H9 (cell line): ENCODE data around the gene ATG4B. TPM values are rescaled to one million over a fixed set of nuclear protein-coding genes. Genes with fewer than 3 reads are reported as not detected.

Experiments used
- DNase-seq: peaks from one replicate; pipeline ENCODE4 v3.0.0-alpha.2; 2017
- H2AFZ ChIP-seq: one replicate; pipeline ENCODE4 v1.6.1; 2013; ENCODE audit warnings: mild to moderate bottlenecking, low read length, control low read depth, moderate library complexity
- H2AK5ac ChIP-seq: 2 replicates; pipeline ENCODE4 v1.6.1; 2013; ENCODE audit warnings: low read length, control low read depth, mixed read lengths; ENCODE audit not compliant: insufficient read length
- H2BK120ac ChIP-seq: one replicate; pipeline ENCODE4 v1.6.1; 2013; ENCODE audit warnings: low read depth, mild to moderate bottlenecking, low read length, control low read depth, inconsistent platforms; ENCODE audit not compliant: poor library complexity, severe bottlenecking
- H2BK12ac ChIP-seq: 2 replicates; pipeline ENCODE4 v1.6.1; 2013; ENCODE audit warnings: low read length, control low read depth, mixed read lengths, low read depth; ENCODE audit not compliant: insufficient read length
- H2BK15ac ChIP-seq: 2 replicates; pipeline ENCODE4 v1.6.1; 2013; ENCODE audit warnings: low read depth, low read length, control low read depth
- H2BK20ac ChIP-seq: one replicate; pipeline ENCODE4 v1.6.1; 2013; ENCODE audit warnings: low read depth, mild to moderate bottlenecking, low read length, control low read depth, inconsistent platforms; ENCODE audit not compliant: poor library complexity, severe bottlenecking
- H2BK5ac ChIP-seq: 2 replicates; pipeline ENCODE4 v1.6.1; 2013; ENCODE audit warnings: low read length, control low read depth, mixed read lengths; ENCODE audit not compliant: insufficient read length
- H3K14ac ChIP-seq: 2 replicates; pipeline ENCODE4 v1.6.1; 2013; ENCODE audit warnings: low read length, control low read depth; ENCODE audit not compliant: insufficient read depth
- H3K18ac ChIP-seq: 2 replicates; pipeline ENCODE4 v1.6.1; 2013; ENCODE audit warnings: low read depth, mild to moderate bottlenecking, mixed read lengths, low read length, control low read depth; ENCODE audit not compliant: insufficient read length
- H3K23ac ChIP-seq: 2 replicates; pipeline ENCODE4 v1.6.1; 2013; ENCODE audit warnings: low read length, control low read depth, mixed read lengths, low read depth; ENCODE audit not compliant: insufficient read length
- H3K23me2 ChIP-seq: 2 replicates; pipeline ENCODE4 v1.6.1; 2013; ENCODE audit warnings: low read depth, mild to moderate bottlenecking, mixed read lengths, low read length, control low read depth; ENCODE audit not compliant: insufficient read length, poor library complexity, severe bottlenecking
- H3K27ac ChIP-seq: 2 replicates; pipeline ENCODE4 v1.5.1; 2013; ENCODE audit warnings: low read length, control low read depth, mixed read lengths, low read depth; ENCODE audit not compliant: insufficient read length
- H3K27me3 ChIP-seq: 2 replicates; pipeline ENCODE4 v1.6.1; 2013; ENCODE audit warnings: low read length, control low read depth, inconsistent platforms; ENCODE audit not compliant: insufficient read depth
- H3K4ac ChIP-seq: 2 replicates; pipeline ENCODE4 v1.6.1; 2013; ENCODE audit warnings: low read depth, mild to moderate bottlenecking, control low read depth, inconsistent platforms, low read length, moderate library complexity
- H3K4me1 ChIP-seq: 2 replicates; pipeline ENCODE4 v1.6.1; 2013; ENCODE audit warnings: low read length, control low read depth, inconsistent platforms; ENCODE audit not compliant: insufficient read depth
- H3K4me2 ChIP-seq: 2 replicates; pipeline ENCODE4 v1.6.1; 2013; ENCODE audit warnings: low read length, control low read depth, mixed read lengths; ENCODE audit not compliant: insufficient read length, insufficient read depth
- H3K56ac ChIP-seq: 2 replicates; pipeline ENCODE4 v1.6.1; 2013; ENCODE audit warnings: low read depth, mild to moderate bottlenecking, mixed read lengths, low read length, control low read depth; ENCODE audit not compliant: insufficient read length
- H3K79me1 ChIP-seq: 2 replicates; pipeline ENCODE4 v1.6.1; 2013; ENCODE audit warnings: low read depth, mild to moderate bottlenecking, moderate library complexity, low read length, control low read depth, inconsistent platforms; ENCODE audit not compliant: insufficient read depth, poor library complexity, severe bottlenecking
- H3K79me2 ChIP-seq: 2 replicates; pipeline ENCODE4 v1.6.1; 2013; ENCODE audit warnings: low read length, control low read depth, inconsistent platforms; ENCODE audit not compliant: insufficient read depth
- H3K9ac ChIP-seq: 2 replicates; pipeline ENCODE4 v1.6.1; 2013; ENCODE audit warnings: low read length, control low read depth, mixed read lengths; ENCODE audit not compliant: insufficient read length; ENCODE audit errors: extremely low read depth
- H3K9me3 ChIP-seq: one replicate; pipeline ENCODE4 v1.6.1; 2013; ENCODE audit warnings: low read depth, low read length, inconsistent platforms; ENCODE audit not compliant: control insufficient read depth
- H3T11ph ChIP-seq: one replicate; pipeline ENCODE4 v1.6.1; 2013; ENCODE audit warnings: mild to moderate bottlenecking, low read length, control low read depth, inconsistent platforms
- H4K20me1 ChIP-seq: one replicate; pipeline ENCODE4 v1.6.1; 2013; ENCODE audit not compliant: control insufficient read depth, insufficient read length, insufficient read depth
- H4K5ac ChIP-seq: 2 replicates; pipeline ENCODE4 v1.6.1; 2013; ENCODE audit warnings: low read depth, mild to moderate bottlenecking, mixed read lengths, low read length, control low read depth; ENCODE audit not compliant: insufficient read length
- H4K8ac ChIP-seq: replicated peaks from 2 replicates; pipeline ENCODE4 v1.6.1; 2013; ENCODE audit warnings: low read length, control low read depth, mixed read lengths, low read depth; ENCODE audit not compliant: insufficient read length
- H4K91ac ChIP-seq: 2 replicates; pipeline ENCODE4 v1.6.1; 2013; ENCODE audit warnings: low read depth, mild to moderate bottlenecking, moderate library complexity, mixed read lengths, low read length, control low read depth; ENCODE audit not compliant: insufficient read length
- H3K27ac Mint-ChIP-seq, 3 experiments: 2 replicates in 2 of 3; 3 replicates in 1 of 3; pipeline ENCODE4 v1.8.0; 2020 to 2021; ENCODE audit warnings: mixed read lengths in 3 of 3, mild to moderate bottlenecking in 1 of 3, moderate library complexity in 1 of 3
- H3K27me3 Mint-ChIP-seq: 2 replicates; pipeline ENCODE4 v1.8.0; 2021; ENCODE audit warnings: low read depth, mild to moderate bottlenecking, moderate library complexity, mixed read lengths
- H3K36me3 Mint-ChIP-seq, 3 experiments: 2 replicates in 2 of 3; 3 replicates in 1 of 3; pipeline ENCODE4 v1.8.0; 2020 to 2021; ENCODE audit warnings: low read depth in 3 of 3, mixed read lengths in 3 of 3; ENCODE audit not compliant: insufficient read depth in 1 of 3
- H3K4me1 Mint-ChIP-seq, 2 experiments: 2 replicates each; pipeline ENCODE4 v1.8.0; 2020; ENCODE audit warnings: mixed read lengths in 2 of 2
- H3K4me3 Mint-ChIP-seq, 2 experiments: 2 replicates in 1 of 2; 3 replicates in 1 of 2; pipeline ENCODE4 v1.8.0; 2020 to 2021; ENCODE audit warnings: mild to moderate bottlenecking in 2 of 2, mixed read lengths in 2 of 2, moderate library complexity in 1 of 2
- H3K9me3 Mint-ChIP-seq, 2 experiments: 2 replicates in 1 of 2; 3 replicates in 1 of 2; pipeline ENCODE4 v1.8.0; 2020; ENCODE audit warnings: mild to moderate bottlenecking in 2 of 2, mixed read lengths in 2 of 2, moderate library complexity in 1 of 2
- CTCF ChIP-seq: fragments of 200-600 bp; sonication (generic); conservative IDR thresholded peaks from 3 replicates; pipeline ENCODE4 v1.8.0; 2021; ENCODE audit warnings: antibody characterized with exemption, mild to moderate bottlenecking
- WGBS: extraction: QIAGEN DNeasy Blood & Tissue Kit; methylation state at CpG from one replicate; pipeline ENCODE4 v1.1.7; 2013; ENCODE audit warnings: missing lambda C conversion rate, low lambda C conversion rate, mixed read lengths; ENCODE audit not compliant: insufficient read length; ENCODE audit errors: extremely low coverage; 5-methylcytosine and 5-hydroxymethylcytosine counted together
- total RNA-seq: library from RNA; stranded (reverse); gene quantifications from 2 replicates; pipeline ENCODE4 v1.2.1, GENCODE V29; 2021

ATG4B gene
- total RNA-seq, 1 experiment from 2014 or later, result 105 TPM

GRCh38 chr2:241652142-241652541 lies 14.6 kb downstream of the ATG4B start:
- H2BK20ac ChIP-seq, result no peak overlapping the region
- no peak overlapping the region for H3K14ac ChIP-seq
- H3K9ac ChIP-seq, result no peak overlapping the region
- no peak for DNase-seq
- Mint-ChIP-seq H3K27ac (peak overlapping the region in 1 of 3 experiments; percentile 44; a peak in 1 of 7 replicates), H3K9me3 (no peaks in the 10 kb centered on the region), H3K36me3 (peaks cover 30 to 56% (median 51%) of the 10 kb centered on the region in 3 experiments), H3K27me3 (no peaks in the 10 kb centered on the region), H3K4me1 (peaks cover 17 to 26% of the 10 kb centered on the region in 2 experiments), H3K4me3 (no peak overlapping the region)
- H2BK120ac ChIP-seq, result no peak overlapping the region
- no peak overlapping the region for H3K4me2 ChIP-seq
- no peak overlapping the region for H3K23ac ChIP-seq
- no peaks in the 10 kb centered on the region for H3K23me2 ChIP-seq
- H2BK15ac ChIP-seq, result no peak overlapping the region
- H4K20me1 ChIP-seq, result no peaks in the 10 kb centered on the region
- H2BK5ac ChIP-seq, result no peak overlapping the region
- no peak overlapping the region for H4K91ac ChIP-seq
- no peak overlapping the region for H2AFZ ChIP-seq
- no peak overlapping the region for H2AK5ac ChIP-seq
- no peak overlapping the region for H3K27ac ChIP-seq
- WGBS, result no CpG with 5 or more reads among the region's 9 CpGs
- peaks cover 4% of the 10 kb centered on the region; the same call in 1 of the 2 replicates for H3K4me1 ChIP-seq
- H3K79me2 ChIP-seq, result peaks cover 10% of the 10 kb centered on the region; the same call in 1 of the 2 replicates
- no peaks in the 10 kb centered on the region for H3K27me3 ChIP-seq
- H3K9me3 ChIP-seq, result no peaks in the 10 kb centered on the region
- H3K18ac ChIP-seq, result no peak overlapping the region
- no peak overlapping the region for H3K4ac ChIP-seq
- no peak overlapping the region for H4K5ac ChIP-seq
- H3K79me1 ChIP-seq, result peaks cover 8% of the 10 kb centered on the region
- no peak overlapping the region for H3T11ph ChIP-seq
- no peak overlapping the region for H4K8ac ChIP-seq
- H3K56ac ChIP-seq, result no peak overlapping the region
- no peak overlapping the region for H2BK12ac ChIP-seq
- TF ChIP-seq CTCF, result no peak
